Breast epithelium (tissue), 3 donors: ENCODE results near the gene OXER1.

Experiments used
- POLR2A ChIP-seq: fragments of 450-650 bp; IDR thresholded peaks from one replicate; pipeline ENCODE4 v1.6.1; 2016; ENCODE audit warnings: antibody characterized with exemption, mild to moderate bottlenecking, moderate library complexity
- POLR2AphosphoS5 ChIP-seq, 3 donors: sonication (generic); formaldehyde crosslinking; IDR thresholded peaks; one replicate each; pipeline ENCODE4 v1.6.1; 2017; ENCODE audit warnings: antibody characterized with exemption in 3 of 3
- TF ChIP-seq, protein P1 (sequence below), 3 donors: fragments of 450-650 bp; IDR thresholded peaks; one replicate each; pipeline ENCODE4 v1.5.1; 2016 to 2017; ENCODE audit warnings: antibody characterized with exemption in 3 of 3, mild to moderate bottlenecking in 3 of 3, moderate library complexity in 3 of 3

- TF ChIP-seq, protein P1, sequence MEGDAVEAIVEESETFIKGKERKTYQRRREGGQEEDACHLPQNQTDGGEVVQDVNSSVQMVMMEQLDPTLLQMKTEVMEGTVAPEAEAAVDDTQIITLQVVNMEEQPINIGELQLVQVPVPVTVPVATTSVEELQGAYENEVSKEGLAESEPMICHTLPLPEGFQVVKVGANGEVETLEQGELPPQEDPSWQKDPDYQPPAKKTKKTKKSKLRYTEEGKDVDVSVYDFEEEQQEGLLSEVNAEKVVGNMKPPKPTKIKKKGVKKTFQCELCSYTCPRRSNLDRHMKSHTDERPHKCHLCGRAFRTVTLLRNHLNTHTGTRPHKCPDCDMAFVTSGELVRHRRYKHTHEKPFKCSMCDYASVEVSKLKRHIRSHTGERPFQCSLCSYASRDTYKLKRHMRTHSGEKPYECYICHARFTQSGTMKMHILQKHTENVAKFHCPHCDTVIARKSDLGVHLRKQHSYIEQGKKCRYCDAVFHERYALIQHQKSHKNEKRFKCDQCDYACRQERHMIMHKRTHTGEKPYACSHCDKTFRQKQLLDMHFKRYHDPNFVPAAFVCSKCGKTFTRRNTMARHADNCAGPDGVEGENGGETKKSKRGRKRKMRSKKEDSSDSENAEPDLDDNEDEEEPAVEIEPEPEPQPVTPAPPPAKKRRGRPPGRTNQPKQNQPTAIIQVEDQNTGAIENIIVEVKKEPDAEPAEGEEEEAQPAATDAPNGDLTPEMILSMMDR (IDR thresholded peaks at IDR 0.05), result no peak
- TF ChIP-seq POLR2AphosphoS5 (IDR thresholded peaks at IDR 0.05) (no peak), POLR2A (no peak)
Measured at GRCh38 chr2:42724886-42725285, 39.0 kb downstream of the OXER1 start.
